ENCODE measurements around the gene ASAP2. TPM values are rescaled to one million over a fixed set of nuclear protein-coding genes. Genes with fewer than 3 reads are reported as not detected.
A peak's percentile ranks its signal among the peaks of the same experiment; 100 is the strongest.

ASAP2 gene
- total RNA-seq, 1 donor from 2014 or later: 24.3 TPM

GRCh38 chr2:9221223-9221622, 14.6 kb downstream of the ASAP2 start:
- no peaks in the 10 kb centered on the region for H3K27me3 ChIP-seq (ENCODE audit: low read depth)
- H3K9me3 ChIP-seq: no peaks in the 10 kb centered on the region
- intact Hi-C loops (cut with DNase I): no loop called here
- no peaks in the 10 kb centered on the region for H3K36me3 ChIP-seq
- no peak for DNase-seq
- no peak overlapping the region for H3K4me3 ChIP-seq
- no peak overlapping the region for H3K27ac ChIP-seq
- H3K4me1 ChIP-seq: peaks cover 36% of the 10 kb centered on the region
- TF ChIP-seq CTCF (IDR thresholded peaks at IDR 0.05): no peak
- peak in 1 of 2 donors; percentile 42 for ATAC-seq

GRCh38 chr2:9222239-9222892, 15.8 kb downstream of the ASAP2 start:
- Histone ChIP-seq H3K27ac (no peak overlapping the region), H3K36me3 (no peaks in the 10 kb centered on the region), H3K4me1 (peaks cover 40% of the 10 kb centered on the region), H3K27me3 (ENCODE audit: low read depth) (no peaks in the 10 kb centered on the region), H3K9me3 (no peaks in the 10 kb centered on the region), H3K4me3 (no peak overlapping the region)
- DNase-seq (no peak), ATAC-seq (no peak)
- TF ChIP-seq CTCF (IDR thresholded peaks at IDR 0.05): no peak
- intact Hi-C loops (cut with DNase I): no loop called here

GRCh38 chr2:9222893-9223287, 16.3 kb downstream of the ASAP2 start:
- H3K27me3 ChIP-seq (ENCODE audit: low read depth): no peaks in the 10 kb centered on the region
- H3K9me3 ChIP-seq: no peaks in the 10 kb centered on the region
- H3K4me3 ChIP-seq: no peak overlapping the region
- peaks cover 44% of the 10 kb centered on the region for H3K4me1 ChIP-seq
- DNase-seq (no peak), ATAC-seq (no peak)
- H3K27ac ChIP-seq: no peak overlapping the region
- no peaks in the 10 kb centered on the region for H3K36me3 ChIP-seq
- TF ChIP-seq CTCF (IDR thresholded peaks at IDR 0.05): no peak
- intact Hi-C loops (cut with DNase I): no loop called here

- H3K4me1 ChIP-seq: peaks cover 67% of the 10 kb centered on the region
- H3K9me3 ChIP-seq: no peaks in the 10 kb centered on the region
- intact Hi-C loops (cut with DNase I): no loop called here
- TF ChIP-seq CTCF (IDR thresholded peaks at IDR 0.05): no peak
- no peaks in the 10 kb centered on the region for H3K36me3 ChIP-seq
- no peaks in the 10 kb centered on the region for H3K27me3 ChIP-seq (ENCODE audit: low read depth)
- H3K27ac ChIP-seq: peak overlapping the region; percentile 26
- ATAC-seq: no peak
- no peak for DNase-seq
- no peak overlapping the region for H3K4me3 ChIP-seq
Observed at GRCh38 chr2:9225806-9226205, 19.2 kb downstream of the ASAP2 start.

- TF ChIP-seq CTCF (IDR thresholded peaks at IDR 0.05): no peak
- peak overlapping the region; percentile 32 for H3K27ac ChIP-seq
- H3K9me3 ChIP-seq: no peaks in the 10 kb centered on the region
- ATAC-seq (no peak), DNase-seq (no peak)
- intact Hi-C loops (cut with DNase I): no loop called here
- no peak overlapping the region for H3K4me3 ChIP-seq
- no peaks in the 10 kb centered on the region for H3K27me3 ChIP-seq (ENCODE audit: low read depth)
- H3K36me3 ChIP-seq: no peaks in the 10 kb centered on the region
- H3K4me1 ChIP-seq: peaks cover 67% of the 10 kb centered on the region
Observed at GRCh38 chr2:9226458-9227380, 20.1 kb downstream of the ASAP2 start.
